Measurements from ENCODE around the gene RALB.
A peak's percentile ranks its signal among the peaks of the same experiment; 100 is the strongest.

RALB gene

DNA sequence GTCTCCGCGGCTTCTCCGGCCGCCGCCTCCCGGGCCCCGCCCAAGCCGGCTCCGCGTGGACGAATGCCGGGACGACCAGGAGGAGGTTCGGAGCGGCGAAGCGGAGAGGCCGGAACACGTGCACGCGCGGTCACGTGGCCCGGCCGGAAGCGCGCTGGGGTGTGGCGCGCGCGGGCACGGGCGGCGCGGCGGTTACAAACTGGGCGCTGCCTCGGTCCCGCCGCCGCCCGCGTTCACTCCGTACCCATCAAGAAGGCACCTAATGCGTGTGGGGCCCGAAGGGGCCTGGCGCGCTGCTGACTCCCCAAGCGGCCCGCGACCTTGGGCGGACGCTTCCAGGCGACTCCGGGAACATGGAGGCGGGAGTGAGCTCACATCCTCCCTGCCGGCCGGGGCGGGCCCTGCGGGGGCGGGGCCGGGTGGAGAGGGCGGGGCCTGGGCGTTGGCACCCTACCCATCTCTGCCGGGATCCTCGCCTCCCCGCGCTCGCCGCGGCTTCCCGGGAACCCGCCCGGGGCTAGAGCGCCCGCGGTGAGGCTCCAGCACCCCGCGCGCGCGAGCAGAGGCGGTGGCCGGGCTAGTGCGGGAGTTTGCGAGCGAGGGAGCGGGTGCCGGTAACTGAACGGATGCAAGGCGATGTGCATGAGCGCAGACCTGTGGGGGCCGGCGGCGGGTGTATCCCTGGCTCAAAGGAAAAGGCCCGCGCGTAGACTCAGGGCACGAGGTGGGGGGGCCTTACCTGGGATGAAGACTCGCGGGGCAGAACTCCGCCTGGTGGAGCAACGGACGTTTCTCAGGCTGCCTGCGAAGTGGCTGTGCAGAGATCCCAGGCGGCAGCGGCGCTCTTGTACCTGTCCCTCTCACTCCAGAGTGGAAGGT, 29.4 kb upstream of the RALB start, which contains the start of gene TMEM185B:
TSS of gene TMEM185B (minus strand) at position 367 of the 879 bp plus-strand sequence. CDS start 424 bp downstream, outside the sequence.
- peaks cover 7% of the 10 kb centered on the region for H3K79me1 ChIP-seq (ENCODE audit: low read length)
- peak within 1 kb of the TSS; percentile 83 for H2AK5ac ChIP-seq (ENCODE audit: low read length)
- no peak within 1 kb of the TSS for H4K5ac ChIP-seq (ENCODE audit: low read length)
- H3K36me3 ChIP-seq (ENCODE audit: control insufficient read depth, insufficient read depth, low read length), result no peaks in the 10 kb centered on the region
- no peak within 1 kb of the TSS for H2BK15ac ChIP-seq (replicated peaks; ENCODE audit: low read depth)
- no peak within 1 kb of the TSS for H2BK120ac ChIP-seq (ENCODE audit: low read depth, low read length)
- no peak within 1 kb of the TSS for H2BK5ac ChIP-seq (ENCODE audit: low read length)
- H3K27ac ChIP-seq (ENCODE audit: low read depth, low read length), result no peak within 1 kb of the TSS
- peak; percentile 89 for DNase-seq
- H3K9ac ChIP-seq (ENCODE audit: low read length), result peak within 1 kb of the TSS; percentile 73
- peak within 1 kb of the TSS; percentile 85 for H3K18ac ChIP-seq (ENCODE audit: low read length)
- no peak within 1 kb of the TSS for H3K23ac ChIP-seq (ENCODE audit: low read length)
- H3K4me1 ChIP-seq (ENCODE audit: control insufficient read depth, low read depth, low read length), result no peaks in the 10 kb centered on the region
- H3K27me3 ChIP-seq (ENCODE audit: insufficient read depth, low read length, poor library complexity), result no peaks in the 10 kb centered on the region
- H3K79me2 ChIP-seq (ENCODE audit: control insufficient read depth, insufficient read depth, low read length), result peaks cover 6% of the 10 kb centered on the region
- no peak within 1 kb of the TSS for H3K4ac ChIP-seq (ENCODE audit: low read depth, low read length)
- peak within 1 kb of the TSS; percentile 87 for H3K56ac ChIP-seq (ENCODE audit: low read length)
- no peak within 1 kb of the TSS for H4K8ac ChIP-seq (ENCODE audit: low read depth, low read length)
- no CpG with 5 or more reads among the region's 108 CpGs for WGBS (ENCODE audit: extremely low coverage, insufficient coverage, low lambda C conversion rate)
- H3K4me3 ChIP-seq (ENCODE audit: low read length), result peak within 1 kb of the TSS; percentile 40
- H3K4me2 ChIP-seq (ENCODE audit: low read length), result peak within 1 kb of the TSS; percentile 69

DNA sequence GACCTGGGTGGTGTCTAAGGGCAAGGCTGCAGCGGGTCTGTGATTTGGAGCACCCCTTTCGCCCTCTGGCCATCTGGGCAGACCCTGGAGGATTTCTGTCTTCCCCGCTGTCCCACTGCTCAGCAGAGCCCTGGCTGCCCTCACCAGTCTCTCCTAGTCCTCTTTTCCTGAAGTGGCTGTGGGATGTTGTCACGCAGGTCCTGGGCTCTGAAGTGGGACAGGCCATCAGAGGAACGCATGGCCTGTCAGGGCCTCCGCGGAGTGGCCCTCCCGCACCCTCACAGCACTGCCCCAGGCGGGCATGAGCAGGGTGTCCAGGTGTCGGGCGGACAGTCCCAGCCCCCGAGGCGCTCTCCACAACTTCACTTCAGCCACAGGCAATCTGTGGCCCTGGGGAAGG, 28.4 kb upstream of the RALB start:
- Histone ChIP-seq H3K4me2 (ENCODE audit: low read length) (no peak overlapping the region), H2BK5ac (ENCODE audit: low read length) (no peak overlapping the region), H3K18ac (ENCODE audit: low read length) (no peak overlapping the region), H3K36me3 (ENCODE audit: control insufficient read depth, insufficient read depth, low read length) (no peaks in the 10 kb centered on the region), H4K5ac (ENCODE audit: low read length) (no peak overlapping the region), H4K8ac (ENCODE audit: low read depth, low read length) (no peak overlapping the region), H3K79me2 (ENCODE audit: control insufficient read depth, insufficient read depth, low read length) (peaks cover 6% of the 10 kb centered on the region), H2BK120ac (ENCODE audit: low read depth, low read length) (no peak overlapping the region), H2AK5ac (ENCODE audit: low read length) (no peak overlapping the region), H3K27ac (ENCODE audit: low read depth, low read length) (no peak overlapping the region), H3K23ac (ENCODE audit: low read length) (no peak overlapping the region), H3K56ac (ENCODE audit: low read length) (peak overlapping the region; percentile 82), H3K79me1 (ENCODE audit: low read length) (peaks cover 7% of the 10 kb centered on the region), H3K4me3 (ENCODE audit: low read length) (no peak overlapping the region), H3K27me3 (ENCODE audit: insufficient read depth, low read length, poor library complexity) (no peaks in the 10 kb centered on the region), H3K4me1 (ENCODE audit: control insufficient read depth, low read depth, low read length) (no peaks in the 10 kb centered on the region), H3K4ac (ENCODE audit: low read depth, low read length) (no peak overlapping the region), H3K9ac (ENCODE audit: low read length) (no peak overlapping the region), H2BK15ac (replicated peaks; ENCODE audit: low read depth) (no peak overlapping the region)
- DNase-seq, result no peak
- no CpG with 5 or more reads among the region's 13 CpGs for WGBS (ENCODE audit: extremely low coverage, insufficient coverage, low lambda C conversion rate)

DNA sequence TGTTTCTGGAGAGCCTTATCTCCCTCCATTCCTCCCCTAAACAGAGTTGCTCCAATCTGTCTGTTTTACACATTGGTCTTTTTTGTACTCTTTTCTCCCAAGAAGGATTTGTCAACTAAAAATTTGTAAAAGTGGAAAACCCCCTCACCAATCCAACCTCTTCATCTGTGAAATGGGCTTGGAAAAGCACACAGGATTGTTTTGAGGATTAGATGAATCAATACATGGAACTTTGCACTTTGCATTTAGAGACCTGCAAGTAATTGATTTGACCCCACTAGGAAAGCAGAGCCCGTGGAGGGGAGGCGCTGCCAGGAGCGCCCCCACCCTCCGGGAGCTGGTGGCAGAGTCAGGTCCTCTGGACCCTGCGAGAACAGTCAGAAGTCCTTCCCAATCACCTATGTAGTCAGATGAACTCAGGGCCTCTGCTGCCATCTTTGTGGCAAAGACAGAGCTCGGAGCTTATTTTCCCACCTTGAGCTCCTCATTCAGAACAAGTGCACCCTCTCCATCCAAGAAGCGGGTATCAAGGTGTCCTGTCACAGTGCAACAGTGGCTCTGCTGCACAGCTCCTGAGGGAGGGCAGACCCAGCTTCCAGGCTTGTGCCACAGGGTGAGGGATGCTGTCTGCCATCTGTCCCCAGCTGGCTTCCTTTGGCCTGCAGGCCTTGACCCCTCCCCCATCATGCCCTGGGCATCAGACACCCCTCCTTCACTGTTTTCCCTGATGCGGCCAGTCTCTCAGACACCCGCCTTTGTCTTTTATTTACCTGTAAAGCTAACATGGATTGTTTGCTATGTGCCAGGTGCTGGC, 27.7 kb upstream of the RALB start:
- Histone ChIP-seq H3K79me2 (ENCODE audit: control insufficient read depth, insufficient read depth, low read length) (peaks cover 6% of the 10 kb centered on the region), H3K27ac (ENCODE audit: low read depth, low read length) (no peak overlapping the region), H2BK5ac (ENCODE audit: low read length) (no peak overlapping the region), H3K18ac (ENCODE audit: low read length) (no peak overlapping the region), H3K27me3 (ENCODE audit: insufficient read depth, low read length, poor library complexity) (no peaks in the 10 kb centered on the region), H3K79me1 (ENCODE audit: low read length) (peaks cover 7% of the 10 kb centered on the region), H3K4ac (ENCODE audit: low read depth, low read length) (no peak overlapping the region), H3K23ac (ENCODE audit: low read length) (no peak overlapping the region), H2AK5ac (ENCODE audit: low read length) (no peak overlapping the region), H3K4me3 (ENCODE audit: low read length) (no peak overlapping the region), H3K56ac (ENCODE audit: low read length) (no peak overlapping the region), H3K4me1 (ENCODE audit: control insufficient read depth, low read depth, low read length) (no peaks in the 10 kb centered on the region), H3K4me2 (ENCODE audit: low read length) (no peak overlapping the region), H3K36me3 (ENCODE audit: control insufficient read depth, insufficient read depth, low read length) (no peaks in the 10 kb centered on the region), H2BK15ac (replicated peaks; ENCODE audit: low read depth) (no peak overlapping the region), H4K8ac (ENCODE audit: low read depth, low read length) (no peak overlapping the region), H3K9ac (ENCODE audit: low read length) (no peak overlapping the region), H4K5ac (ENCODE audit: low read length) (no peak overlapping the region), H2BK120ac (ENCODE audit: low read depth, low read length) (no peak overlapping the region)
- DNase-seq, result no peak
- WGBS (ENCODE audit: extremely low coverage, insufficient coverage, low lambda C conversion rate), result no CpG with 5 or more reads among the region's 9 CpGs

DNA sequence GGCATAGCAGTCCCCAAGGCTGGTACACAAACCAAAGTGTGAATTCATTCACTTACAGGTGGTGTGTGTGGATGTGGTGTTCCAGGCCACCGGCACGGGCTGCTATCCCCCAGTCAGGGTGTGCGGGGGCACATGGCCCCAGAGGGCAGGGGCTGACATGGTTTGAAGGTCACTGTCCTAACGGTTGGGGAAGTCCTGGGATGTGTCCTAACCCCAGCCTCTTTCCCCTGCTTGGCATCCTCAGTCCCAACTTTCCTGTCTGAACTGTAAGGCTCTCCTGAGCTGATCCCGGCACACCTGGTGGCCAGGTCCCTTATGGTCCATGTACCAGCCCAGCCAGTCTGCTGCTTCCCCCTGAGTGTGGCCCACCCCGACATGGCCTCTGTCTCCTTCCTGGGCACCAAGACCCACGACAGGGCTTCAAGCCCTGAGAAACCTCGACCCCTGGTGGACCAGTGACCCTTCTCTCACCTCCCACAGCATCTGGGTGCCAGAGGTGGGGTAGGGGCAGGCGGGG, 27.0 kb upstream of the RALB start:
- WGBS (ENCODE audit: extremely low coverage, insufficient coverage, low lambda C conversion rate), result no CpG with 5 or more reads among the region's 9 CpGs

DNA sequence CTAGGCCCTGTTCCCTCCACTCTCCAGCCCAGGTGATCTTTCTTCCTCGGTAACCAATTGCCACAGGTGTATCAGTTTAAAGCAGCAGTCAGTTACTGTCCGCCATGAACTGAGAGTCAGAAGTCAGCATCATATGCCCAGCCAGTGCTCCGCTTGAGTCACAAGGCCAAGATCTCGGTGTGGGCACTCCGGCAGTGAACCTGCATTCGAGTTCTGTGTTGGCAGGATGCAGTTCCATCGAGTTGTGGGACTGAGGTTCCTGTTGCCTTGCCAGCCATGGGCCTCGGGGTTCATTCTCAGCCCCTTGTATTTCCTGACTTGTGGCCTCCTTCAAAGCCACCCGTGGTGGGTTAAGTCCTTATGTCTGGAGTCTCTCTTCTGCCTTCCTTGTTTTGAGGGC, 26.3 kb upstream of the RALB start:
- Histone ChIP-seq H2BK120ac (ENCODE audit: low read depth, low read length) (no peak overlapping the region), H3K79me1 (ENCODE audit: low read length) (peaks cover 7% of the 10 kb centered on the region)

More for the DNA sequence above, 27.0 kb upstream of the RALB start:
- Histone ChIP-seq H4K8ac (ENCODE audit: low read depth, low read length) (no peak overlapping the region), H2BK5ac (ENCODE audit: low read length) (no peak overlapping the region), H3K27ac (ENCODE audit: low read depth, low read length) (no peak overlapping the region), H3K4me3 (ENCODE audit: low read length) (no peak overlapping the region), H3K27me3 (ENCODE audit: insufficient read depth, low read length, poor library complexity) (no peaks in the 10 kb centered on the region), H3K79me1 (ENCODE audit: low read length) (peaks cover 7% of the 10 kb centered on the region), H4K5ac (ENCODE audit: low read length) (no peak overlapping the region), H3K36me3 (ENCODE audit: control insufficient read depth, insufficient read depth, low read length) (no peaks in the 10 kb centered on the region), H3K4ac (ENCODE audit: low read depth, low read length) (no peak overlapping the region), H3K4me1 (ENCODE audit: control insufficient read depth, low read depth, low read length) (no peaks in the 10 kb centered on the region), H3K79me2 (ENCODE audit: control insufficient read depth, insufficient read depth, low read length) (peaks cover 6% of the 10 kb centered on the region), H3K56ac (ENCODE audit: low read length) (no peak overlapping the region), H3K23ac (ENCODE audit: low read length) (no peak overlapping the region), H2BK120ac (ENCODE audit: low read depth, low read length) (no peak overlapping the region), H3K9ac (ENCODE audit: low read length) (no peak overlapping the region), H3K4me2 (ENCODE audit: low read length) (no peak overlapping the region), H2AK5ac (ENCODE audit: low read length) (no peak overlapping the region), H2BK15ac (replicated peaks; ENCODE audit: low read depth) (no peak overlapping the region), H3K18ac (ENCODE audit: low read length) (no peak overlapping the region)
- DNase-seq, result no peak

More for the DNA sequence above, 26.3 kb upstream of the RALB start:
- Histone ChIP-seq H4K5ac (ENCODE audit: low read length) (no peak overlapping the region), H3K79me2 (ENCODE audit: control insufficient read depth, insufficient read depth, low read length) (peaks cover 6% of the 10 kb centered on the region), H3K27ac (ENCODE audit: low read depth, low read length) (no peak overlapping the region), H3K56ac (ENCODE audit: low read length) (no peak overlapping the region), H3K36me3 (ENCODE audit: control insufficient read depth, insufficient read depth, low read length) (no peaks in the 10 kb centered on the region), H3K23ac (ENCODE audit: low read length) (no peak overlapping the region), H3K27me3 (ENCODE audit: insufficient read depth, low read length, poor library complexity) (no peaks in the 10 kb centered on the region), H3K18ac (ENCODE audit: low read length) (no peak overlapping the region), H3K9ac (ENCODE audit: low read length) (no peak overlapping the region), H3K4me2 (ENCODE audit: low read length) (no peak overlapping the region), H3K4me1 (ENCODE audit: control insufficient read depth, low read depth, low read length) (no peaks in the 10 kb centered on the region), H4K8ac (ENCODE audit: low read depth, low read length) (no peak overlapping the region), H2AK5ac (ENCODE audit: low read length) (no peak overlapping the region), H3K4ac (ENCODE audit: low read depth, low read length) (no peak overlapping the region), H2BK5ac (ENCODE audit: low read length) (no peak overlapping the region), H2BK15ac (replicated peaks; ENCODE audit: low read depth) (no peak overlapping the region), H3K4me3 (ENCODE audit: low read length) (no peak overlapping the region)
- DNase-seq, result no peak
- no CpG with 5 or more reads among the region's 9 CpGs for WGBS (ENCODE audit: extremely low coverage, insufficient coverage, low lambda C conversion rate)
